SK-N-DZ (cell line): ENCODE measurements around the gene ATF5.

Source experiments
- DNase-seq: peaks from one replicate; pipeline ENCODE4 v3.0.0-alpha.2; 2015; ENCODE audit warnings: low spot score

ATF5 gene

GRCh38 chr19:49973987-49974386 is 45.0 kb downstream of the ATF5 start:
- DNase-seq, result no peak

GRCh38 chr19:49975051-49975450 is 46.0 kb downstream of the ATF5 start:
- DNase-seq, result no peak

- DNase-seq, result no peak
These were observed 47.5 kb downstream of the ATF5 start for GRCh38 chr19:49976496-49976895.

GRCh38 chr19:49977076-49977475 is 48.1 kb downstream of the ATF5 start:
- DNase-seq, result no peak

- DNase-seq, result no peak
These were observed 48.9 kb downstream of the ATF5 start for GRCh38 chr19:49977881-49978280.

- DNase-seq, result no peak
These were observed 49.3 kb downstream of the ATF5 start for GRCh38 chr19:49978324-49978723.

- DNase-seq, result no peak
These were observed 52.9 kb downstream of the ATF5 start for GRCh38 chr19:49981603-49982593.
